Measurements from ENCODE around the gene SLC37A2.
A peak's percentile ranks its signal among the peaks of the same experiment; 100 is the strongest.

Gene SLC37A2

GRCh38 chr11:125117429-125117828, 54.3 kb downstream of the SLC37A2 start:
- no peak overlapping the region for H2AFZ ChIP-seq (ENCODE audit: low read depth)
- no peak overlapping the region for H3K4me3 ChIP-seq (IDR thresholded peaks at IDR 0.05; ENCODE audit: insufficient read depth, low read depth, low read length)
- no peaks in the 10 kb centered on the region for H3K27me3 ChIP-seq (ENCODE audit: insufficient read depth, low read depth)
- no peaks in the 10 kb centered on the region for H3K4me1 ChIP-seq (ENCODE audit: low read depth, poor library complexity, severe bottlenecking)
- H3K4me2 ChIP-seq: no peak overlapping the region
- no peak overlapping the region for H3K27ac ChIP-seq
- no peak for TF ChIP-seq CTCF (conservative IDR thresholded peaks at IDR 0.05; ENCODE audit: low read depth, low read length)
- no peak overlapping the region for H3K9ac ChIP-seq
- no peaks in the 10 kb centered on the region for H3K36me3 ChIP-seq (ENCODE audit: insufficient read depth)
- H4K20me1 ChIP-seq (ENCODE audit: insufficient read depth): no peaks in the 10 kb centered on the region
- no peaks in the 10 kb centered on the region for H3K79me2 ChIP-seq (ENCODE audit: insufficient read depth, low read depth)

GRCh38 chr11:125123194-125123946, 60.3 kb downstream of the SLC37A2 start:
- H3K27ac ChIP-seq: no peak overlapping the region
- TF ChIP-seq CTCF (conservative IDR thresholded peaks at IDR 0.05; ENCODE audit: low read depth, low read length): no peak
- H3K27me3 ChIP-seq (ENCODE audit: insufficient read depth, low read depth): no peaks in the 10 kb centered on the region
- H3K4me2 ChIP-seq: no peak overlapping the region
- no peaks in the 10 kb centered on the region for H3K36me3 ChIP-seq (ENCODE audit: insufficient read depth)
- no peak overlapping the region for H3K4me3 ChIP-seq (IDR thresholded peaks at IDR 0.05; ENCODE audit: insufficient read depth, low read depth, low read length)
- no peak overlapping the region for H3K9ac ChIP-seq
- H4K20me1 ChIP-seq (ENCODE audit: insufficient read depth): no peaks in the 10 kb centered on the region
- peak overlapping the region; percentile 34; the same call in 1 of the 2 replicates for H2AFZ ChIP-seq (ENCODE audit: low read depth)
- no peaks in the 10 kb centered on the region for H3K4me1 ChIP-seq (ENCODE audit: low read depth, poor library complexity, severe bottlenecking)
- H3K79me2 ChIP-seq (ENCODE audit: insufficient read depth, low read depth): no peaks in the 10 kb centered on the region

- no peaks in the 10 kb centered on the region for H4K20me1 ChIP-seq (ENCODE audit: insufficient read depth)
- H3K4me3 ChIP-seq (IDR thresholded peaks at IDR 0.05; ENCODE audit: insufficient read depth, low read depth, low read length): no peak overlapping the region
- H3K27me3 ChIP-seq (ENCODE audit: insufficient read depth, low read depth): no peaks in the 10 kb centered on the region
- no peak overlapping the region for H3K9ac ChIP-seq
- no peaks in the 10 kb centered on the region for H3K4me1 ChIP-seq (ENCODE audit: low read depth, poor library complexity, severe bottlenecking)
- H3K4me2 ChIP-seq: no peak overlapping the region
- no peaks in the 10 kb centered on the region for H3K36me3 ChIP-seq (ENCODE audit: insufficient read depth)
- peak; percentile 49; the same call in 1 of the 2 replicates for TF ChIP-seq CTCF (conservative IDR thresholded peaks at IDR 0.05; ENCODE audit: low read depth, low read length)
- no peaks in the 10 kb centered on the region for H3K79me2 ChIP-seq (ENCODE audit: insufficient read depth, low read depth)
- peak overlapping the region; percentile 34; the same call in 1 of the 2 replicates for H2AFZ ChIP-seq (ENCODE audit: low read depth)
- H3K27ac ChIP-seq: no peak overlapping the region
Observed at GRCh38 chr11:125123947-125124617, 61.0 kb downstream of the SLC37A2 start.

GRCh38 chr11:125124618-125124992, 61.5 kb downstream of the SLC37A2 start:
- no peaks in the 10 kb centered on the region for H3K27me3 ChIP-seq (ENCODE audit: insufficient read depth, low read depth)
- H3K9ac ChIP-seq: no peak overlapping the region
- H3K4me1 ChIP-seq (ENCODE audit: low read depth, poor library complexity, severe bottlenecking): no peaks in the 10 kb centered on the region
- H3K36me3 ChIP-seq (ENCODE audit: insufficient read depth): no peaks in the 10 kb centered on the region
- 0 out of 2 replicates have a peak overlapping the region, but pooled peaks have one; percentile 34 for H2AFZ ChIP-seq (ENCODE audit: low read depth)
- no peaks in the 10 kb centered on the region for H3K79me2 ChIP-seq (ENCODE audit: insufficient read depth, low read depth)
- H3K4me2 ChIP-seq: no peak overlapping the region
- H4K20me1 ChIP-seq (ENCODE audit: insufficient read depth): no peaks in the 10 kb centered on the region
- TF ChIP-seq CTCF (conservative IDR thresholded peaks at IDR 0.05; ENCODE audit: low read depth, low read length): no peak
- H3K27ac ChIP-seq: no peak overlapping the region
- H3K4me3 ChIP-seq (IDR thresholded peaks at IDR 0.05; ENCODE audit: insufficient read depth, low read depth, low read length): no peak overlapping the region

All from KMS-11 (cell line).